Body of pancreas (tissue), 4 donors: ENCODE measurements around the gene P2RY8. TPM values are rescaled to one million over a fixed set of nuclear protein-coding genes. Genes with fewer than 3 reads are reported as not detected.

Source experiments
- ATAC-seq: fragments of 150-250 bp; one replicate; pipeline ENCODE4 v1.9.1; 2016
- DNase-seq, 4 donors: peaks; one replicate each; pipeline ENCODE4 v3.0.0-alpha.2; 2019
- H3K27ac ChIP-seq, 4 donors: fragments of 200-600 bp; sonication (generic); 1 replicate in 3 of 4; 2 replicates in 1 of 4; pipeline versions ENCODE4 v1.5.1 to v1.6.1; 2016 to 2019; ENCODE audit warnings: mild to moderate bottlenecking in 1 of 4, mixed read lengths in 1 of 4, moderate library complexity in 1 of 4
- H3K27me3 ChIP-seq, 2 donors: fragments of 200-600 bp; sonication (generic); one replicate each; pipeline ENCODE4 v1.6.0; 2016; ENCODE audit warnings: mild to moderate bottlenecking in 1 of 2
- H3K36me3 ChIP-seq, 2 donors: fragments of 200-600 bp; sonication (generic); replicated peaks in 1 of 2; 2 replicates each; pipeline ENCODE4 v1.5.1; 2016; ENCODE audit warnings: low read depth in 2 of 2; ENCODE audit not compliant: insufficient read depth in 1 of 2
- H3K4me1 ChIP-seq: fragments of 200-600 bp; sonication (generic); one replicate; pipeline ENCODE4 v1.6.0; 2016
- H3K4me3 ChIP-seq, 2 donors: fragments of 200-600 bp; sonication (generic); 1 replicate in 1 of 2; 2 replicates in 1 of 2; pipeline ENCODE4 v1.5.1; 2016 to 2019
- H3K9me3 ChIP-seq, 3 donors: fragments of 200-600 bp; sonication (generic); 1 replicate in 2 of 3; 2 replicates in 1 of 3; pipeline ENCODE4 v1.5.1; 2016
- CTCF ChIP-seq, 7 experiments: fragments of 450-650 bp in 4 of 7; fragments of 200-600 bp in 3 of 7; sonication (generic) in 3 of 7; IDR thresholded peaks; one replicate each; pipeline ENCODE4 v1.5.1; 2016 to 2019; ENCODE audit warnings: antibody characterized with exemption in 7 of 7
- POLR2A ChIP-seq, 3 donors: fragments of 450-650 bp; IDR thresholded peaks; one replicate each; pipeline ENCODE4 v1.6.1; 2016; ENCODE audit warnings: antibody characterized with exemption in 3 of 3, mild to moderate bottlenecking in 2 of 3
- WGBS, 2 donors: methylation state at CpG; one replicate each; pipeline ENCODE4 v1.1.5; 2017; 5-methylcytosine and 5-hydroxymethylcytosine counted together
- intact Hi-C: fragments of 100-400 bp; cut with DNase I; formaldehyde crosslinking; loops from one replicate; pipeline ENCODE4 v1.15.1; 2023
- total RNA-seq, 2 donors: library from RNA; depleted of rRNA; stranded (reverse); fragments of >200 nt; gene quantifications; one replicate each; pipeline ENCODE4 v1.1.0, GENCODE V29; 2016

Gene P2RY8
- total RNA-seq, 2 donors from 2014 or later: 0.66 to 0.78 TPM

- Histone ChIP-seq H3K4me1 (no peaks in the 10 kb centered on the region), H3K9me3 (no peaks in the 10 kb centered on the region), H3K36me3 (no peaks in the 10 kb centered on the region), H3K27ac (no peak overlapping the region), H3K4me3 (no peak overlapping the region), H3K27me3 (no peaks in the 10 kb centered on the region)
- no peak for DNase-seq
- WGBS, 2 donors: 44 to 68% methylated on average over 5 of the region's 5 CpGs
- intact Hi-C loops: no loop called here
- no peak for ATAC-seq
- TF ChIP-seq CTCF (IDR thresholded peaks at IDR 0.05) (no peak), POLR2A (IDR thresholded peaks at IDR 0.05) (no peak)
Measured at GRCh38 chrX:1511150-1511549, 25.8 kb downstream of the P2RY8 start.

DNA sequence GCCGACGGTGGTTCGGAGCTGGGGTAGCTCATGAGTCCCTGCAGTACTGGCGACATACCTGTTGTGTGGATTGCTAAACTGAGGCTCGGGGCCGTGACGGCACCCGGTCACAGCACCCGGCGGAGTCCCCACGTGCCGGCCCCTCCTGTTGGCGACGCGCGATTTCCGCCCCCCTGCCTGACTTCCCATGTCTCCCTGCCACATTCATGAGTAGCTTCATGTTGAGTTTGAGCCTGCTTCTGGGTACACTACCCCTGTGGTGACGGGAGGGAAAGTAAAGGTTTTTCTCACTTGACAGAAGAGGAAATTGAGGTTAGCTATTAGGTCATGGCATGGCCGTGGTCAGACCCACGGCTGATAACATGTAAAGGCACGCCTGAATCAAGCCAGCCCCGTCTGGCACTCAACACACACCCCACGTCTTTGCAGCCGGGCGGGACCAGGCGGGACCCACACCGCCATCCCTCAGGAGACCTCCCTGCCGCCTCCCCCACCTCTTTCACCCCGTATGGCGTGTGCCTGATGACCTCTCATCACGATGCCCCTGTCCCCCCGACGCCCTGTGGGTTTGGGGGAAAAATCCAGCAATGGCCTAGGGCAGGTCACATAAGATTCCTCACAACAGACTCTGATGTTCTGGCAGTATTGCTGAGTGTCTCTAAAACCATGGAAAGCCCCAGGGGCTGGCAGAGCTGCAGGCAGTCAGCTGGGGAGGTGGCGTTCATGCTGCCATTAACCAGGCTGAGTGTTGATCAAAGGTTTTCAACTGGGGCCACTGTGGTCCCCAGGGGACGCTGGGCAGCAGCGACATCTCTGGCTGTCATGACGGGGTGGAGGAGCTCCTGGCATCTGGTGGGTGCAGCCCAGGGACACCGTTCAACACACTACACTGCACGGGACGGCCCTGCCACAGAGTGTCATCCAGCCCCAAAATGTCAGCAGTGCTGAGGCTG lies 29.2 kb downstream of the P2RY8 start:
- no peak for ATAC-seq
- intact Hi-C loops: no loop called here

DNA sequence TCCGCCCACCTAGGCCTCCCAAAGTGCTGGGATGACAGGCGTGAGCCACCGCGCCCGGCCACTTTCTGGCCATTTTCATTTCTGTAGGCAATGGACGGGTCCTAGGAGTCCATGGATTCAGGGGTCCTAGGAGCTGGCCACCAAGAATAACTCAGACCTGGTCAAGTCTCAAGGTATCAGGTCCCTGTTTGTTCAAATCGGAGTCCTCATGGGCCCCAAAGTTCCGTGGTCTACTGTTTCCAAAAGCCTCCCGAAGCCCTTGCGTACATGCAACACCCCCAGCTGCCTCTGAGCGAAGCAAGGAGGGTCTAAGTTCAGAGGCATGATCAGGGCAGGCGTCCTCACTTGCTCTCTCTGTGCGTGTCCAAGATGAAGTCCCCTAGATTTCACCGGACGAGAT lies 30.1 kb downstream of the P2RY8 start:
- Histone ChIP-seq H3K27ac (no peak overlapping the region), H3K4me3 (no peak overlapping the region), H3K9me3 (no peaks in the 10 kb centered on the region), H3K4me1 (no peaks in the 10 kb centered on the region), H3K36me3 (no peaks in the 10 kb centered on the region), H3K27me3 (no peaks in the 10 kb centered on the region)
- no peak for ATAC-seq
- 73 to 88% methylated on average over 5 to 15 of the region's 15 CpGs for WGBS, 2 donors
- no peak for DNase-seq
- intact Hi-C loops: no loop called here
- TF ChIP-seq CTCF (IDR thresholded peaks at IDR 0.05) (no peak), POLR2A (IDR thresholded peaks at IDR 0.05) (no peak)

More for the DNA sequence above, 29.2 kb downstream of the P2RY8 start:
- Histone ChIP-seq H3K36me3 (no peaks in the 10 kb centered on the region), H3K4me3 (no peak overlapping the region), H3K9me3 (no peaks in the 10 kb centered on the region), H3K27ac (no peak overlapping the region), H3K27me3 (no peaks in the 10 kb centered on the region), H3K4me1 (no peaks in the 10 kb centered on the region)
- 67 to 82% methylated on average over 19 to 39 of the region's 40 CpGs for WGBS, 2 donors
- peak in 1 of 4 donors; percentile 33 for DNase-seq
- TF ChIP-seq POLR2A (IDR thresholded peaks at IDR 0.05): no peak

GRCh38 chrX:1502853-1503252 lies 34.1 kb downstream of the P2RY8 start:
- ATAC-seq (no peak), DNase-seq (no peak)
- Histone ChIP-seq H3K4me3 (no peak overlapping the region), H3K27ac (no peak overlapping the region), H3K27me3 (no peaks in the 10 kb centered on the region), H3K36me3 (no peaks in the 10 kb centered on the region), H3K4me1 (no peaks in the 10 kb centered on the region), H3K9me3 (no peaks in the 10 kb centered on the region)
- TF ChIP-seq POLR2A (IDR thresholded peaks at IDR 0.05): no peak
- no peak for TF ChIP-seq CTCF (IDR thresholded peaks at IDR 0.05)
- WGBS, 2 donors: 75 to 84% methylated on average over 7 to 8 of the region's 8 CpGs
- intact Hi-C loops: no loop called here

- H3K4me1 ChIP-seq: no peaks in the 10 kb centered on the region
- no peak for ATAC-seq
- H3K27ac ChIP-seq: no peak overlapping the region
- 52 to 68% methylated on average over 6 to 10 of the region's 12 CpGs for WGBS, 2 donors
- H3K36me3 ChIP-seq: no peaks in the 10 kb centered on the region
- no peak overlapping the region for H3K4me3 ChIP-seq
- intact Hi-C loops: no loop called here
- no peaks in the 10 kb centered on the region for H3K27me3 ChIP-seq
- no peak for DNase-seq
- no peaks in the 10 kb centered on the region for H3K9me3 ChIP-seq
- TF ChIP-seq CTCF (IDR thresholded peaks at IDR 0.05): no peak
- no peak for TF ChIP-seq POLR2A (IDR thresholded peaks at IDR 0.05)
Measured at GRCh38 chrX:1502241-1502640, 34.7 kb downstream of the P2RY8 start.
